ENCODE measurements around the gene HNRNPH1. TPM values are rescaled to one million over a fixed set of nuclear protein-coding genes. Genes with fewer than 3 reads are reported as not detected.

Gene HNRNPH1
- polyA plus RNA-seq, 1 donor from 2014 or later: 982 TPM

DNA sequence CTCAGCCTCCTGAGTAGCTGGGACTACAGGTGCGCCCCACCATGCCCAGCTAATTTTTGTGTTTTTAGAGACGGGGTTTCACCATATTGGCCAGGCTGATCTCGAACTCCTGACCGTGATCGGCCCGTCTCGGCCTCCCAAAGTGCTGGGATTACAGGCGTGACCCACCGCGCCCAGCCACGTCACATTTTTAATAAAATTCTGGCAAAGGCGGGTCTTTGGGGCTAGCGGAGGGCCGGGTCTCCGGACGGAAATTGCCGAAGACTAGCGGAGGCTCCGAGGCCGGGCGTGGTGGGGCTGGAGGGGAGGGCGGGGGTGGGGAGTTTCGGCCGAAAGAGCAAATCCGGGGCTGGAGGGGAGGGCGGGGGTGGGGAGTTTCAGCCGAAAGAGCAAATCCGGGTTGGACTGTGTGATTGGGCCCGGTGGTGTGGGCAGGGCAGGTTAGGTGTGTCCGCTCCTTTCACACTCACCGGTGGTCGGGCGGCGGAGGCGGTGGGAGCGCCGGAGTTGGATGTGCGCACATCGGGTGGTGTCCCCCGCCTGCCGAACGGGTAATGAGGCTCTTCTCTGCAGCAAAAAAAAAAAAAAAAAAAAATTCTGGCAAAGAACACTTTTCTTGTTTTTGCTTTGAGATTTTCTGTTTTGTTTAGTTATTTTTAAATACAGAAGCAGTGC is 46.0 kb downstream of the HNRNPH1 start:
- Histone ChIP-seq H3K27ac (ENCODE audit: low read length) (no peak overlapping the region), H3K4me2 (ENCODE audit: low read length) (no peak overlapping the region), H3K36me3 (ENCODE audit: insufficient read depth, low read length) (no peaks in the 10 kb centered on the region), H3K4me3 (ENCODE audit: low read length) (no peak overlapping the region), H3K9me2 (ENCODE audit: insufficient read depth, low read length) (no peaks in the 10 kb centered on the region), H3F3A (ENCODE audit: insufficient read depth, low read length, poor library complexity, severe bottlenecking) (no peaks in the 10 kb centered on the region), H2AFZ (ENCODE audit: low read depth, low read length) (no peak overlapping the region), H3K27me3 (ENCODE audit: insufficient read depth, low read depth, low read length) (no peaks in the 10 kb centered on the region), H4K20me1 (ENCODE audit: insufficient read depth) (no peaks in the 10 kb centered on the region), H3K9me3 (ENCODE audit: low read length) (no peaks in the 10 kb centered on the region), H3K9ac (ENCODE audit: low read length) (no peak overlapping the region), H3K79me2 (replicated peaks; ENCODE audit: insufficient read depth, low read length) (no peaks in the 10 kb centered on the region)
- TF ChIP-seq MXI1 (conservative IDR thresholded peaks at IDR 0.05; ENCODE audit: poor library complexity, severe bottlenecking) (no peak), EZH2 (IDR thresholded peaks at IDR 0.05; ENCODE audit: borderline replicate concordance, insufficient read depth, low read length, poor library complexity, severe bottlenecking) (no peak), EP300 (conservative IDR thresholded peaks at IDR 0.05; ENCODE audit: poor library complexity, severe bottlenecking) (no peak), POLR2AphosphoS5 (IDR thresholded peaks at IDR 0.05) (no peak), RAD21 (conservative IDR thresholded peaks at IDR 0.05) (no peak), SMC3 (conservative IDR thresholded peaks at IDR 0.05; ENCODE audit: poor library complexity) (no peak)
- TF ChIP-seq, protein P1, sequence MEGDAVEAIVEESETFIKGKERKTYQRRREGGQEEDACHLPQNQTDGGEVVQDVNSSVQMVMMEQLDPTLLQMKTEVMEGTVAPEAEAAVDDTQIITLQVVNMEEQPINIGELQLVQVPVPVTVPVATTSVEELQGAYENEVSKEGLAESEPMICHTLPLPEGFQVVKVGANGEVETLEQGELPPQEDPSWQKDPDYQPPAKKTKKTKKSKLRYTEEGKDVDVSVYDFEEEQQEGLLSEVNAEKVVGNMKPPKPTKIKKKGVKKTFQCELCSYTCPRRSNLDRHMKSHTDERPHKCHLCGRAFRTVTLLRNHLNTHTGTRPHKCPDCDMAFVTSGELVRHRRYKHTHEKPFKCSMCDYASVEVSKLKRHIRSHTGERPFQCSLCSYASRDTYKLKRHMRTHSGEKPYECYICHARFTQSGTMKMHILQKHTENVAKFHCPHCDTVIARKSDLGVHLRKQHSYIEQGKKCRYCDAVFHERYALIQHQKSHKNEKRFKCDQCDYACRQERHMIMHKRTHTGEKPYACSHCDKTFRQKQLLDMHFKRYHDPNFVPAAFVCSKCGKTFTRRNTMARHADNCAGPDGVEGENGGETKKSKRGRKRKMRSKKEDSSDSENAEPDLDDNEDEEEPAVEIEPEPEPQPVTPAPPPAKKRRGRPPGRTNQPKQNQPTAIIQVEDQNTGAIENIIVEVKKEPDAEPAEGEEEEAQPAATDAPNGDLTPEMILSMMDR (IDR thresholded peaks at IDR 0.05; ENCODE audit: poor library complexity, severe bottlenecking): no peak
- TF ChIP-seq, protein P2, sequence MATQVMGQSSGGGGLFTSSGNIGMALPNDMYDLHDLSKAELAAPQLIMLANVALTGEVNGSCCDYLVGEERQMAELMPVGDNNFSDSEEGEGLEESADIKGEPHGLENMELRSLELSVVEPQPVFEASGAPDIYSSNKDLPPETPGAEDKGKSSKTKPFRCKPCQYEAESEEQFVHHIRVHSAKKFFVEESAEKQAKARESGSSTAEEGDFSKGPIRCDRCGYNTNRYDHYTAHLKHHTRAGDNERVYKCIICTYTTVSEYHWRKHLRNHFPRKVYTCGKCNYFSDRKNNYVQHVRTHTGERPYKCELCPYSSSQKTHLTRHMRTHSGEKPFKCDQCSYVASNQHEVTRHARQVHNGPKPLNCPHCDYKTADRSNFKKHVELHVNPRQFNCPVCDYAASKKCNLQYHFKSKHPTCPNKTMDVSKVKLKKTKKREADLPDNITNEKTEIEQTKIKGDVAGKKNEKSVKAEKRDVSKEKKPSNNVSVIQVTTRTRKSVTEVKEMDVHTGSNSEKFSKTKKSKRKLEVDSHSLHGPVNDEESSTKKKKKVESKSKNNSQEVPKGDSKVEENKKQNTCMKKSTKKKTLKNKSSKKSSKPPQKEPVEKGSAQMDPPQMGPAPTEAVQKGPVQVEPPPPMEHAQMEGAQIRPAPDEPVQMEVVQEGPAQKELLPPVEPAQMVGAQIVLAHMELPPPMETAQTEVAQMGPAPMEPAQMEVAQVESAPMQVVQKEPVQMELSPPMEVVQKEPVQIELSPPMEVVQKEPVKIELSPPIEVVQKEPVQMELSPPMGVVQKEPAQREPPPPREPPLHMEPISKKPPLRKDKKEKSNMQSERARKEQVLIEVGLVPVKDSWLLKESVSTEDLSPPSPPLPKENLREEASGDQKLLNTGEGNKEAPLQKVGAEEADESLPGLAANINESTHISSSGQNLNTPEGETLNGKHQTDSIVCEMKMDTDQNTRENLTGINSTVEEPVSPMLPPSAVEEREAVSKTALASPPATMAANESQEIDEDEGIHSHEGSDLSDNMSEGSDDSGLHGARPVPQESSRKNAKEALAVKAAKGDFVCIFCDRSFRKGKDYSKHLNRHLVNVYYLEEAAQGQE (IDR thresholded peaks at IDR 0.05; ENCODE audit: borderline replicate concordance): no peak

DNA sequence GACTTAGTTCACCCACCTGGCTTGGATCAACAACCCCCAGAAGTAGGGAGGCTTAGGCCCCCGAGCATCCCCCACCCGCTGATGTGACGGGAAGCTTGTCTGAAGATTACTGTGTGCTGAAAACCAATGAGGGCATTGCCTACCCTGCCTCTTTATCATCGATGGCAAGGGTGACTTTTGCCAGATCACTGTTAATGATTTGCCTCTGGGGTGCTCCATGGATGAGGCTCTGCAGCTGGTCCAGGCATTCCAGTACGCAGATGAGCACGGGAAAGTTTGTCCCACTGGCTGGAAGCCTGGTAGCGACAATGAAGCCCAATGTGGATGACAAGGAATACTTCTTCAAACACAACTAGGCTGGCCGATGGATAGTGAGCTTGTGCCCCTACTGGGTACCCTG is 51.1 kb downstream of the HNRNPH1 start:
- no peak overlapping the region for H3K4me2 ChIP-seq (ENCODE audit: low read length)
- no peaks in the 10 kb centered on the region for H3K27me3 ChIP-seq (ENCODE audit: insufficient read depth, low read depth, low read length)
- no peak overlapping the region for H2AFZ ChIP-seq (ENCODE audit: low read depth, low read length)
- H3K9ac ChIP-seq (ENCODE audit: low read length): no peak overlapping the region
- no peak overlapping the region for H3K27ac ChIP-seq (ENCODE audit: low read length)
- TF ChIP-seq EP300 (conservative IDR thresholded peaks at IDR 0.05; ENCODE audit: poor library complexity, severe bottlenecking): no peak
- no peak for TF ChIP-seq EZH2 (IDR thresholded peaks at IDR 0.05; ENCODE audit: borderline replicate concordance, insufficient read depth, low read length, poor library complexity, severe bottlenecking)
- no peak for TF ChIP-seq SMC3 (conservative IDR thresholded peaks at IDR 0.05; ENCODE audit: poor library complexity)
- TF ChIP-seq TAF1 (IDR thresholded peaks at IDR 0.05; ENCODE audit: low read depth): no peak
- no peak for TF ChIP-seq POLR2AphosphoS5 (IDR thresholded peaks at IDR 0.05)
- no peak for TF ChIP-seq RAD21 (conservative IDR thresholded peaks at IDR 0.05)
- TF ChIP-seq, protein P2 (IDR thresholded peaks at IDR 0.05; ENCODE audit: borderline replicate concordance): no peak
- TF ChIP-seq, protein P1 (IDR thresholded peaks at IDR 0.05; ENCODE audit: poor library complexity, severe bottlenecking): no peak
- no peak for TF ChIP-seq MXI1 (conservative IDR thresholded peaks at IDR 0.05; ENCODE audit: poor library complexity, severe bottlenecking)
- no peaks in the 10 kb centered on the region for H3K9me3 ChIP-seq (ENCODE audit: low read length)
- H3K9me2 ChIP-seq (ENCODE audit: insufficient read depth, low read length): no peaks in the 10 kb centered on the region
- no peaks in the 10 kb centered on the region for H3K79me2 ChIP-seq (replicated peaks; ENCODE audit: insufficient read depth, low read length)
- H3F3A ChIP-seq (ENCODE audit: insufficient read depth, low read length, poor library complexity, severe bottlenecking): no peaks in the 10 kb centered on the region
- no peak overlapping the region for H3K4me3 ChIP-seq (ENCODE audit: low read length)
- peaks cover 6% of the 10 kb centered on the region for H3K36me3 ChIP-seq (ENCODE audit: insufficient read depth, low read length)
- H4K20me1 ChIP-seq (ENCODE audit: insufficient read depth): no peaks in the 10 kb centered on the region

Measured in neural cell (in vitro differentiated cells).